ENCODE data around the gene NR6A1. TPM values are rescaled to one million over a fixed set of nuclear protein-coding genes. Genes with fewer than 3 reads are reported as not detected.

Gene NR6A1
- total and polyA plus RNA-seq, 2 of the 13 experiments (the other 11 are each of a cell fraction or from before 2014, with no cell fraction given), result 28.1 to 31.5 TPM

- TF ChIP-seq LBX2 (CRISPR knock-in tag; IDR thresholded peaks at IDR 0.05; ENCODE audit: borderline replicate concordance) (no peak), MXD4 (CRISPR knock-in tag; IDR thresholded peaks at IDR 0.05) (0 out of 2 replicates have a peak, but pooled peaks have one; percentile 20), KDM3A (CRISPR knock-in tag; IDR thresholded peaks at IDR 0.05; ENCODE audit: low read depth) (no peak), ZNF18 (CRISPR knock-in tag; IDR thresholded peaks at IDR 0.05; ENCODE audit: insufficient replicate concordance) (no peak), FOXA3 (CRISPR knock-in tag; IDR thresholded peaks at IDR 0.05) (0 out of 2 replicates have a peak, but pooled peaks have one; percentile 15), HNRNPL (IDR thresholded peaks at IDR 0.05; ENCODE audit: low read depth, low read length) (no peak), ZNF407 (CRISPR knock-in tag; IDR thresholded peaks at IDR 0.05; ENCODE audit: not compliant biosample characterization) (no peak), ASH2L (IDR thresholded peaks at IDR 0.05; ENCODE audit: insufficient read length, low read depth, low read length) (no peak), ZNF776 (CRISPR knock-in tag; IDR thresholded peaks at IDR 0.05) (no peak), GMEB2 (CRISPR knock-in tag; IDR thresholded peaks at IDR 0.05; ENCODE audit: low read depth) (no peak), HCFC1 (IDR thresholded peaks at IDR 0.05; ENCODE audit: low read depth, low read length) (no peak), SMYD3 (CRISPR knock-in tag; IDR thresholded peaks at IDR 0.05) (no peak), ZNF20 (CRISPR knock-in tag; IDR thresholded peaks at IDR 0.05) (no peak), IKZF5 (CRISPR knock-in tag; IDR thresholded peaks at IDR 0.05) (peak; percentile 16; the same call in 1 of the 2 replicates), TBX3 (IDR thresholded peaks at IDR 0.05; ENCODE audit: borderline replicate concordance) (no peak), NCOA5 (CRISPR knock-in tag; IDR thresholded peaks at IDR 0.05) (no peak)
These were observed 153.5 kb downstream of the NR6A1 start (continued) for GRCh38 chr9:124617477-124618141.
